ENCODE measurements around the gene FAM124A.

DNA sequence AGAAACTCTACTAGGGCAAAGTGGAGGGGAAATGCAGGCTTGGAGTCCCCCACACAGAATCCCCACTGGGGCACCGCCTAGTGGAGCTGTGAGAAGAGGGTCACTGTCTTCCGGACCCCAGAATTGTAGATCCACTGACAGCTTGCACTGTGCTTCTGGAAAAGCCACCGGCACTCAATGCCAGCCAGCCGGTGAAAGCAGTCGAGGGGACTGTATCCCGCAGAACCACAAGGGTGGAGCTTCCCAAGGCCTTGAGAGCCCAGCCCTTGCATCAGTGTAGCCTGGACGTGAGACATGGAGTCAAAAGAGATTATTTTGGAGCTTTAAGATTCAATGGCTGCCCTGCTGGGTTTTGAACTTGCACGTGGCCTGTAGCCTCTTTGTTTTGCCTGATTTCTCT is 47.2 kb upstream of the FAM124A start:
- TF ChIP-seq, protein P1, sequence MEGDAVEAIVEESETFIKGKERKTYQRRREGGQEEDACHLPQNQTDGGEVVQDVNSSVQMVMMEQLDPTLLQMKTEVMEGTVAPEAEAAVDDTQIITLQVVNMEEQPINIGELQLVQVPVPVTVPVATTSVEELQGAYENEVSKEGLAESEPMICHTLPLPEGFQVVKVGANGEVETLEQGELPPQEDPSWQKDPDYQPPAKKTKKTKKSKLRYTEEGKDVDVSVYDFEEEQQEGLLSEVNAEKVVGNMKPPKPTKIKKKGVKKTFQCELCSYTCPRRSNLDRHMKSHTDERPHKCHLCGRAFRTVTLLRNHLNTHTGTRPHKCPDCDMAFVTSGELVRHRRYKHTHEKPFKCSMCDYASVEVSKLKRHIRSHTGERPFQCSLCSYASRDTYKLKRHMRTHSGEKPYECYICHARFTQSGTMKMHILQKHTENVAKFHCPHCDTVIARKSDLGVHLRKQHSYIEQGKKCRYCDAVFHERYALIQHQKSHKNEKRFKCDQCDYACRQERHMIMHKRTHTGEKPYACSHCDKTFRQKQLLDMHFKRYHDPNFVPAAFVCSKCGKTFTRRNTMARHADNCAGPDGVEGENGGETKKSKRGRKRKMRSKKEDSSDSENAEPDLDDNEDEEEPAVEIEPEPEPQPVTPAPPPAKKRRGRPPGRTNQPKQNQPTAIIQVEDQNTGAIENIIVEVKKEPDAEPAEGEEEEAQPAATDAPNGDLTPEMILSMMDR (conservative IDR thresholded peaks at IDR 0.05): no peak
- TF ChIP-seq EZH2 (IDR thresholded peaks at IDR 0.05; ENCODE audit: low read depth): no peak

Measured in PC-9 (cell line).